Adrenal gland (tissue), 12 donors: ENCODE results near the gene ANKFN1. TPM values are rescaled to one million over a fixed set of nuclear protein-coding genes. Genes with fewer than 3 reads are reported as not detected.

Experiments used
- DNase-seq, 7 donors: peaks; one replicate each; pipeline ENCODE4 v3.0.0-alpha.2; 2019 to 2020
- H3K27ac ChIP-seq, 5 donors: fragments of 200-600 bp; sonication (generic) in 4 of 5; 1 replicate in 3 of 5; 2 replicates in 2 of 5; pipeline versions ENCODE4 v1.5.1 to v1.8.0; 2016 to 2020; ENCODE audit warnings: mild to moderate bottlenecking in 1 of 5
- H3K27me3 ChIP-seq: fragments of 200-600 bp; 2 replicates; pipeline ENCODE4 v1.8.0; 2021
- H3K36me3 ChIP-seq, 2 donors: fragments of 200-600 bp; replicated peaks in 1 of 2; 1 replicate in 1 of 2; 2 replicates in 1 of 2; pipeline versions ENCODE4 v1.5.1 to v1.8.0; 2018 to 2022
- H3K4me1 ChIP-seq, 2 donors: fragments of 200-600 bp; replicated peaks in 1 of 2; 1 replicate in 1 of 2; 2 replicates in 1 of 2; pipeline versions ENCODE4 v1.5.1 to v1.8.0; 2018 to 2021
- H3K4me3 ChIP-seq, 4 donors: fragments of 200-600 bp; sonication (generic) in 3 of 4; one replicate each; pipeline ENCODE4 v1.5.1; 2016 to 2018
- H3K9me3 ChIP-seq, 3 donors: fragments of 200-600 bp; sonication (generic) in 1 of 3; replicated peaks in 1 of 3; 1 replicate in 2 of 3; 2 replicates in 1 of 3; pipeline versions ENCODE4 v1.5.1 to v1.8.0; 2016 to 2021
- POLR2A ChIP-seq, 2 donors: fragments of 450-650 bp; IDR thresholded peaks; one replicate each; pipeline ENCODE4 v1.6.1; 2017; ENCODE audit warnings: antibody characterized with exemption in 2 of 2, mild to moderate bottlenecking in 2 of 2, moderate library complexity in 1 of 2
- WGBS, 4 donors: extraction: QIAGEN DNeasy Blood & Tissue Kit in 2 of 4; methylation state at CpG; one replicate each; pipeline versions ENCODE4 v1.1.5 to v1.1.7; 2013 to 2017; 5-methylcytosine and 5-hydroxymethylcytosine counted together
- intact Hi-C, 2 donors: fragments of 100-400 bp; cut with DNase I; formaldehyde crosslinking; loops; one replicate each; pipeline versions ENCODE4 v1.14.1 to v1.15.0; 2022 to 2023
- polyA plus RNA-seq, 3 donors: library from polyadenylated mRNA; stranded (reverse); fragments of 200-250 nt in 2 of 3; fragments of 350-450 nt in 1 of 3; fragmentation: Illumina TruSeq in 1 of 3; extraction: RNeasy Lipid Tissue Mini Kit (QIAGEN cat#74804) in 1 of 3; gene quantifications; one replicate each; pipeline ENCODE4 v1.2.3, GENCODE V29; 2013 to 2014
- total RNA-seq, 9 donors: library from RNA; depleted of rRNA in 4 of 9; stranded (reverse); fragments of >200 nt in 4 of 9; fragments of 120-200 nt in 1 of 9; fragmentation: NEBNext Ultra II Directional in 1 of 9; extraction: Animal tissue kit (Norgen Biotek cat#: 25700) in 1 of 9; gene quantifications; one replicate each; pipeline versions ENCODE4 v1.1.0 to v1.2.4, GENCODE V29; 2013 to 2023
- TF ChIP-seq, protein P1 (sequence below), 6 experiments: fragments of 450-650 bp in 4 of 6; fragments of 200-600 bp in 2 of 6; sonication (generic) in 1 of 6; IDR thresholded peaks; 1 replicate in 5 of 6; 2 replicates in 1 of 6; pipeline versions ENCODE4 v1.5.1 to v1.8.0; 2016 to 2021; ENCODE audit warnings: antibody characterized with exemption in 6 of 6, mild to moderate bottlenecking in 2 of 6, moderate library complexity in 1 of 6
- donor health status: healthy with polysubstance abuse.
- donor health status: Bipolar disorder and iron deficiency.
- donor health status: DM: yes; HTN: yes; CAD: no.
- donor health status: DM: no; HTN: no; CAD: no.
- donor health status: DM: no; HTN: no; CAD: no.
- donor health status: DM: yes; HTN: yes; CAD: no.

ANKFN1 gene
- total and polyA plus RNA-seq, 12 donors, result 0.18 to 1.6 (median 0.41) TPM; not detected in 5

DNA sequence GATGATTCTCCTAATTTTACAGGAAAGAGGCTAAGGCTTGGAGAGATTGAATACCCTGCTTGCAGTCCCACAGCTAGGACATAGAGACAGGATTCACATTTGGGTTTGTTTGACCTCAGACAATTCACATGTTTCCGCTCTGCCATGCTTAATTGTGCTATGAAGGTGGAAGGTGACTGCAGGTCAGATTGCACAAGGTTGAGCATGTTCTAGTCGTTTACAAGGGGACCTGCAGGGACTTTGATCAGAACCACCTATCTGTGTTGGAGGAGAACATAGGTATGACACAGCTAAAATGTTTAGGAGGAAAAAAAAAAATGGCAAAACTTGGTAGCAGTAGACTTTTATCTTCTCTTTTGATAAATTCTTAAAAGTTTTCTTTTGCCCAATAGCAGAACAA is 4.9 kb upstream of the ANKFN1 start:
- WGBS, 4 donors, result 54 to 80% (median 63%) methylated on average over 2 of the region's 2 CpGs
- Histone ChIP-seq H3K27me3 (no peaks in the 10 kb centered on the region), H3K4me1 (no peaks in the 10 kb centered on the region), H3K27ac (no peak overlapping the region), H3K36me3 (no peaks in the 10 kb centered on the region), H3K4me3 (no peak overlapping the region), H3K9me3 (no peaks in the 10 kb centered on the region)
- DNase-seq, result no peak
- TF ChIP-seq, protein P1, sequence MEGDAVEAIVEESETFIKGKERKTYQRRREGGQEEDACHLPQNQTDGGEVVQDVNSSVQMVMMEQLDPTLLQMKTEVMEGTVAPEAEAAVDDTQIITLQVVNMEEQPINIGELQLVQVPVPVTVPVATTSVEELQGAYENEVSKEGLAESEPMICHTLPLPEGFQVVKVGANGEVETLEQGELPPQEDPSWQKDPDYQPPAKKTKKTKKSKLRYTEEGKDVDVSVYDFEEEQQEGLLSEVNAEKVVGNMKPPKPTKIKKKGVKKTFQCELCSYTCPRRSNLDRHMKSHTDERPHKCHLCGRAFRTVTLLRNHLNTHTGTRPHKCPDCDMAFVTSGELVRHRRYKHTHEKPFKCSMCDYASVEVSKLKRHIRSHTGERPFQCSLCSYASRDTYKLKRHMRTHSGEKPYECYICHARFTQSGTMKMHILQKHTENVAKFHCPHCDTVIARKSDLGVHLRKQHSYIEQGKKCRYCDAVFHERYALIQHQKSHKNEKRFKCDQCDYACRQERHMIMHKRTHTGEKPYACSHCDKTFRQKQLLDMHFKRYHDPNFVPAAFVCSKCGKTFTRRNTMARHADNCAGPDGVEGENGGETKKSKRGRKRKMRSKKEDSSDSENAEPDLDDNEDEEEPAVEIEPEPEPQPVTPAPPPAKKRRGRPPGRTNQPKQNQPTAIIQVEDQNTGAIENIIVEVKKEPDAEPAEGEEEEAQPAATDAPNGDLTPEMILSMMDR (IDR thresholded peaks at IDR 0.05), result no peak
- no peak for TF ChIP-seq POLR2A (IDR thresholded peaks at IDR 0.05)
- intact Hi-C loops, result no loop called here

DNA sequence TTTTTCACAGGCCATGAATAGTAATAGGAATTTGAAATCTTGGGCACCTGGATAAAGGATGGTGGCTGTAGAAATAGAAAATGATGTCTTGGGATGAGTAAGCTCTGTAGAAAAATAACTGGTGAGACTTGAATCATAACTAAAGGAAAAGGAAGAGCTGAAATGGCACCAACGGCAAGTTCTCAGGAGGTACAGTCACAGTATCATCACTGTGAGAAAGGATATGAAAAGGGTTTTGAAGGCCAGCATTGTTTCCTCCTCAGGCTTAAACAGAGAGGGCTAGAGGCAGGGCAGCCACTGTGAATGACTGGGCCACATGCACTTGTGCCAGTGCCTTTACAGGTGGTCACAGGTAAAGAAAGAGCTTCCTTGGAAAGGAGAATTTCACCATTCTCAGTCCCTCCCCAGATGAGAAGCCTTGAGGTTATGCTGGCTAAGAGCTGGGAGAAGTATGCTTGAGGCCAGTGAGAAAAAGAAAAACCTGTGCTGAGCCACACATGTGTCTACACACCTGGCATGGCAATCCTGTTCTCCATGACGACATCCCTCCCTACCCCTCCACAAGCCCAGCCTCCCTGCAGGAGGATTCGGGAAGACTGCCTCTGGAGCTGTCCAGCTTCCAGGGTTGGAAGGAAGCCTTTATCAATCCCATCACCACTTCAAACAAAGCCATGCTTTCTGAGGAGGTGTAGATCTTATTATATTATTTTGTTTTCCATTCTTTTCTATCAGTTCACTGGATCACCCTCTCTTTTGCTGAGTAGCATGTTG is 3.8 kb upstream of the ANKFN1 start:
- no peak for DNase-seq
- Histone ChIP-seq H3K36me3 (no peaks in the 10 kb centered on the region), H3K27ac (no peak overlapping the region), H3K9me3 (no peaks in the 10 kb centered on the region), H3K4me3 (no peak overlapping the region), H3K27me3 (no peaks in the 10 kb centered on the region), H3K4me1 (no peaks in the 10 kb centered on the region)
- intact Hi-C loops, result no loop called here
- WGBS, 4 donors, result 54 to 70% (median 61%) methylated on average over 3 of the region's 3 CpGs
- no peak for TF ChIP-seq POLR2A (IDR thresholded peaks at IDR 0.05)
- TF ChIP-seq, protein P1 (IDR thresholded peaks at IDR 0.05), result no peak

- no peak overlapping the region for H3K4me3 ChIP-seq
- intact Hi-C loops, result no loop called here
- DNase-seq, result peak in 6 of 7 donors; percentile 50 to 76 (median 63)
- H3K27ac ChIP-seq, result peak overlapping the region in 1 of 5 donors; percentile 32
- no peaks in the 10 kb centered on the region for H3K9me3 ChIP-seq
- no peaks in the 10 kb centered on the region for H3K36me3 ChIP-seq
- no peaks in the 10 kb centered on the region for H3K4me1 ChIP-seq
- WGBS, 4 donors, result 45 to 64% (median 56%) methylated on average over 4 of the region's 4 CpGs
- TF ChIP-seq POLR2A (IDR thresholded peaks at IDR 0.05), result no peak
- TF ChIP-seq, protein P1 (IDR thresholded peaks at IDR 0.05), result no peak
- H3K27me3 ChIP-seq, result no peaks in the 10 kb centered on the region
Measured at GRCh38 chr17:56150649-56151048, 2.6 kb upstream of the ANKFN1 start.

GRCh38 chr17:56157845-56158244 is 4.6 kb downstream of the ANKFN1 start:
- DNase-seq, result no peak
- H3K9me3 ChIP-seq, result no peaks in the 10 kb centered on the region
- WGBS, 4 donors, result 81 to 89% (median 85%) methylated on average over 4 of the region's 4 CpGs
- intact Hi-C loops, result no loop called here
- H3K4me1 ChIP-seq, result peaks cover 0 to 6% of the 10 kb centered on the region in 2 donors
- H3K27me3 ChIP-seq, result no peaks in the 10 kb centered on the region
- H3K27ac ChIP-seq, result no peak overlapping the region
- H3K4me3 ChIP-seq, result no peak overlapping the region
- no peak for TF ChIP-seq POLR2A (IDR thresholded peaks at IDR 0.05)
- TF ChIP-seq, protein P1 (IDR thresholded peaks at IDR 0.05), result no peak
- no peaks in the 10 kb centered on the region for H3K36me3 ChIP-seq
